GM21786 (cell line): ENCODE measurements around the gene PODXL2.

Experiments used
- ATAC-seq: cut with Tn5 transposase; IDR thresholded peaks from one replicate; pipeline ENCODE4 v1.9.1; 2021; ENCODE audit not compliant: unreplicated experiment

Gene PODXL2

GRCh38 chr3:127628788-127629466, at the start of gene PODXL2:
PODXL2 (plus strand) TSS chr3:127629185; CDS start chr3:127629220, 35 bp downstream.
- no peak for ATAC-seq

- ATAC-seq = no peak
Observed at GRCh38 chr3:127580327-127581060, 48.5 kb upstream of the PODXL2 start.

GRCh38 chr3:127584734-127585133, 44.3 kb upstream of the PODXL2 start:
- no peak for ATAC-seq

- ATAC-seq = no peak
Observed at GRCh38 chr3:127585163-127585812, 43.7 kb upstream of the PODXL2 start.

GRCh38 chr3:127585813-127586413, 43.1 kb upstream of the PODXL2 start:
- no peak for ATAC-seq

GRCh38 chr3:127587876-127588275, 41.1 kb upstream of the PODXL2 start:
- no peak for ATAC-seq

GRCh38 chr3:127588806-127589577, 40.0 kb upstream of the PODXL2 start:
- no peak for ATAC-seq

GRCh38 chr3:127589600-127590281, 39.2 kb upstream of the PODXL2 start:
- peak; percentile 1 for ATAC-seq

- ATAC-seq = peak; percentile 27
Observed at GRCh38 chr3:127590282-127590592, 38.7 kb upstream of the PODXL2 start.

- peak; percentile 82 for ATAC-seq
Observed at GRCh38 chr3:127590593-127591465, 38.2 kb upstream of the PODXL2 start, which contains the start of gene TPRA1. TPRA1 (minus strand) TSS chr3:127590733; CDS start chr3:127580146, 10,587 bp downstream.

GRCh38 chr3:127593178-127593577, 35.8 kb upstream of the PODXL2 start:
- ATAC-seq = no peak

GRCh38 chr3:127595303-127595702, 33.7 kb upstream of the PODXL2 start:
- ATAC-seq = no peak

- ATAC-seq = no peak
Observed at GRCh38 chr3:127597020-127597771, 31.8 kb upstream of the PODXL2 start.

GRCh38 chr3:127598841-127599570, 30.0 kb upstream of the PODXL2 start:
- no peak for ATAC-seq

GRCh38 chr3:127600749-127601456, 28.1 kb upstream of the PODXL2 start:
- no peak for ATAC-seq

GRCh38 chr3:127604035-127604434, 24.9 kb upstream of the PODXL2 start:
- no peak for ATAC-seq

GRCh38 chr3:127604546-127605165, 24.3 kb upstream of the PODXL2 start:
- ATAC-seq = no peak
